HCT116 (cell line): ENCODE results near the gene HIBADH. TPM values are rescaled to one million over a fixed set of nuclear protein-coding genes. Genes with fewer than 3 reads are reported as not detected.

Source experiments
- ATAC-seq: fragments of 200-7000 bp; cut with Tn5 transposase; 2 replicates; pipeline ENCODE4 v1.9.1; 2020; ENCODE audit warnings: mild to moderate bottlenecking, moderate library complexity
- BruUV-seq: library from RNA; stranded (reverse); fragments of 400-500 nt; replicated peaks from 2 replicates; lab custom pipeline; 2021; lab: Mats Ljungman, UMichigan
- CTCF ChIA-PET: fragments of 300-600 bp; sonication (Branson Sonifier 250); formaldehyde crosslinking; loops from one replicate; lab custom pipeline; 2021; ENCODE audit warnings: antibody characterized with exemption; lab: Charles Lee
- POLR2A ChIA-PET: fragments of 300-600, 350-600 bp; sonication (Branson Sonifier 250); formaldehyde crosslinking; loops from one replicate; lab custom pipeline; 2021; ENCODE audit warnings: antibody characterized with exemption; lab: Charles Lee
- RAD21 ChIA-PET, 2 experiments: fragments of 300-600 bp; sonication (Branson Sonifier 250); formaldehyde crosslinking; loops; one replicate each; lab custom pipeline; 2023; ENCODE audit warnings: low total read pairs in 2 of 2; ENCODE audit not compliant: uncharacterized antibody in 2 of 2, unreplicated experiment in 2 of 2, low non-redundant PET in 1 of 2; lab: Charles Lee
- DNase-seq: peaks from one replicate; pipeline ENCODE4 v3.0.0-alpha.2; 2010; ENCODE audit warnings: low read depth, low spot score
- H2AFZ ChIP-seq: fragments of 200-600 bp; shearing (Covaris generic), sonication (generic); 2 replicates; pipeline ENCODE4 v1.6.1; 2017; ENCODE audit warnings: low read depth, mixed run types, mixed read lengths, antibody characterized with exemption, low read length; ENCODE audit not compliant: poor library complexity, severe bottlenecking
- H3K27ac ChIP-seq: 2 replicates; pipeline ENCODE4 v1.5.1; 2012; ENCODE audit warnings: low read depth, low read length
- H3K27me3 ChIP-seq: fragments of 200-600 bp; sonication (generic); 2 replicates; pipeline ENCODE4 v1.6.1; 2016; ENCODE audit warnings: mixed run types, low read length, mixed read lengths; ENCODE audit not compliant: insufficient read depth
- H3K36me3 ChIP-seq, 2 experiments: fragments of 200-500 bp in 1 of 2; fragments of 200-600 bp in 1 of 2; sonication (Bioruptor generic) in 1 of 2; sonication (generic) in 1 of 2; 2 replicates each; pipeline versions ENCODE4 v1.5.1 to v1.6.1; 2014 to 2016; ENCODE audit warnings: low read length in 2 of 2, inconsistent platforms in 1 of 2, mixed read lengths in 1 of 2, mixed run types in 1 of 2; ENCODE audit not compliant: insufficient read depth in 2 of 2, control insufficient read depth in 1 of 2
- H3K4me1 ChIP-seq, 2 experiments: fragments of 200-600 bp in 1 of 2; sonication (generic) in 1 of 2; 2 replicates each; pipeline versions ENCODE4 v1.5.1 to v1.6.1; 2012 to 2017; ENCODE audit warnings: low read length in 2 of 2, inconsistent platforms in 1 of 2, mild to moderate bottlenecking in 1 of 2, mixed read lengths in 1 of 2, mixed run types in 1 of 2, moderate library complexity in 1 of 2; ENCODE audit not compliant: insufficient read depth in 2 of 2, control insufficient read depth in 1 of 2
- H3K4me2 ChIP-seq: fragments of 200-600 bp; sonication (generic); 2 replicates; pipeline ENCODE4 v1.6.1; 2017; ENCODE audit warnings: mixed run types, low read length, mixed read lengths
- H3K4me3 ChIP-seq, 2 experiments: fragments of 200-600 bp in 1 of 2; sonication (generic) in 1 of 2; replicated peaks in 1 of 2; 2 replicates each; pipeline ENCODE4 v1.5.1; 2011 to 2016; ENCODE audit warnings: low read length in 2 of 2, control low read depth in 1 of 2, low read depth in 1 of 2, mild to moderate bottlenecking in 1 of 2, mixed read lengths in 1 of 2, mixed run types in 1 of 2
- H3K79me2 ChIP-seq: fragments of 200-600 bp; sonication (generic); 2 replicates; pipeline ENCODE4 v1.6.1; 2017; ENCODE audit warnings: mild to moderate bottlenecking, mixed run types, low read length, moderate library complexity, mixed read lengths; ENCODE audit not compliant: insufficient read depth
- H3K9ac ChIP-seq: fragments of 200-600 bp; sonication (generic); 2 replicates; pipeline ENCODE4 v1.6.1; 2016; ENCODE audit warnings: low read length, mixed read lengths
- H3K9me2 ChIP-seq: fragments of 200-600 bp; sonication (generic), shearing (Covaris generic); 2 replicates; pipeline ENCODE4 v1.6.1; 2017; ENCODE audit warnings: mixed run types, mild to moderate bottlenecking, moderate library complexity; ENCODE audit not compliant: insufficient read depth
- H3K9me3 ChIP-seq, 2 experiments: fragments of 200-500 bp in 1 of 2; fragments of 200-600 bp in 1 of 2; sonication (Bioruptor generic) in 1 of 2; sonication (generic) in 1 of 2; 2 replicates each; pipeline ENCODE4 v1.6.1; 2014 to 2017; ENCODE audit warnings: low read length in 2 of 2, mixed read lengths in 2 of 2, inconsistent platforms in 1 of 2, low read depth in 1 of 2, mild to moderate bottlenecking in 1 of 2, mixed run types in 1 of 2, moderate library complexity in 1 of 2; ENCODE audit not compliant: control insufficient read depth in 1 of 2, insufficient read depth in 1 of 2
- H4K20me1 ChIP-seq: fragments of 200-600 bp; sonication (generic), shearing (Covaris generic); 2 replicates; pipeline ENCODE4 v1.6.1; 2017; ENCODE audit warnings: mixed run types, mild to moderate bottlenecking, moderate library complexity; ENCODE audit not compliant: insufficient read depth
- CBX3 ChIP-seq: IDR thresholded peaks from 2 replicates; pipeline ENCODE4 v1.6.1; 2012; ENCODE audit warnings: low read depth
- CTCF ChIP-seq, 3 experiments: fragments of 200-600 bp in 1 of 3; sonication (generic) in 1 of 3; IDR thresholded peaks in 2 of 3; conservative IDR thresholded peaks in 1 of 3; 2 replicates each; pipeline ENCODE4 v1.5.1; 2012 to 2017; ENCODE audit warnings: low read depth in 2 of 3, low read length in 2 of 3, antibody characterized with exemption in 1 of 3, borderline replicate concordance in 1 of 3, control low read depth in 1 of 3, mild to moderate bottlenecking in 1 of 3, mixed read lengths in 1 of 3, mixed run types in 1 of 3, moderate library complexity in 1 of 3; ENCODE audit not compliant: insufficient read depth in 1 of 3
- EGR1 ChIP-seq: IDR thresholded peaks from 2 replicates; pipeline ENCODE4 v1.6.1; 2012; ENCODE audit warnings: low read depth
- ELF1 ChIP-seq: IDR thresholded peaks from 2 replicates; pipeline ENCODE4 v1.6.1; 2012; ENCODE audit warnings: low read depth, borderline replicate concordance
- EZH2 ChIP-seq: fragments of 200-600 bp; sonication (generic); IDR thresholded peaks from 2 replicates; pipeline ENCODE4 v1.6.1; 2017; ENCODE audit warnings: antibody characterized with exemption, mixed run types
- EZH2phosphoT487 ChIP-seq: fragments of 200-600 bp; IDR thresholded peaks from 2 replicates; pipeline ENCODE4 v1.6.1; 2018; ENCODE audit warnings: antibody characterized with exemption, borderline replicate concordance
- FOSL1 ChIP-seq: IDR thresholded peaks from 2 replicates; pipeline ENCODE4 v1.6.1; 2012; ENCODE audit warnings: low read depth
- JUND ChIP-seq: IDR thresholded peaks from 2 replicates; pipeline ENCODE4 v1.6.1; 2012
- POLR2A ChIP-seq: IDR thresholded peaks from 2 replicates; pipeline ENCODE4 v1.7.0; 2011; ENCODE audit warnings: borderline replicate concordance; ENCODE audit not compliant: insufficient read depth, insufficient read length; ENCODE audit errors: extremely low read depth
- RAD21 ChIP-seq: IDR thresholded peaks from 2 replicates; pipeline ENCODE4 v1.6.1; 2012; ENCODE audit warnings: low read depth, mild to moderate bottlenecking
- REST ChIP-seq: IDR thresholded peaks from 2 replicates; pipeline ENCODE4 v1.6.1; 2012; ENCODE audit warnings: low read depth
- SP1 ChIP-seq: IDR thresholded peaks from 2 replicates; pipeline ENCODE4 v1.6.1; 2012; ENCODE audit warnings: low read depth
- SRF ChIP-seq: IDR thresholded peaks from 2 replicates; pipeline ENCODE4 v1.6.1; 2012; ENCODE audit warnings: low read depth
- TCF7L2 ChIP-seq: IDR thresholded peaks from 2 replicates; pipeline ENCODE4 v1.7.0; 2011; ENCODE audit warnings: borderline replicate concordance, inconsistent platforms; ENCODE audit not compliant: insufficient read depth, insufficient read length; ENCODE audit errors: extremely low read depth
- YY1 ChIP-seq: IDR thresholded peaks from 2 replicates; pipeline ENCODE4 v1.6.1; 2011; ENCODE audit warnings: low read length, low read depth, moderate library complexity, mild to moderate bottlenecking; ENCODE audit not compliant: insufficient replicate concordance; ENCODE audit errors: extremely low read depth
- ZBTB33 ChIP-seq: IDR thresholded peaks from 2 replicates; pipeline ENCODE4 v1.6.1; 2011; ENCODE audit warnings: mild to moderate bottlenecking, low read length, moderate library complexity; ENCODE audit not compliant: insufficient replicate concordance; ENCODE audit errors: extremely low read depth
- ZFX ChIP-seq: fragments of 450-650 bp; IDR thresholded peaks from 2 replicates; pipeline ENCODE4 v1.6.1; 2017
- intact Hi-C: fragments of 100-400 bp; cut with micrococcal nuclease; formaldehyde crosslinking; loops from 2 replicates; pipeline ENCODE4 v1.10.0; 2022
- total RNA-seq: library from RNA; stranded (reverse); gene quantifications from one replicate; pipeline ENCODE4 v1.2.1, GENCODE V29; 2021; ENCODE audit not compliant: unreplicated experiment
- TF ChIP-seq, protein P1 (sequence below): IDR thresholded peaks from 2 replicates; pipeline ENCODE4 v1.6.1; 2012
- TF ChIP-seq, protein P2 (sequence below): IDR thresholded peaks from 2 replicates; pipeline ENCODE4 v1.6.1; 2012

Gene HIBADH
- total RNA-seq, 1 experiment from 2014 or later: 32.4 TPM

DNA sequence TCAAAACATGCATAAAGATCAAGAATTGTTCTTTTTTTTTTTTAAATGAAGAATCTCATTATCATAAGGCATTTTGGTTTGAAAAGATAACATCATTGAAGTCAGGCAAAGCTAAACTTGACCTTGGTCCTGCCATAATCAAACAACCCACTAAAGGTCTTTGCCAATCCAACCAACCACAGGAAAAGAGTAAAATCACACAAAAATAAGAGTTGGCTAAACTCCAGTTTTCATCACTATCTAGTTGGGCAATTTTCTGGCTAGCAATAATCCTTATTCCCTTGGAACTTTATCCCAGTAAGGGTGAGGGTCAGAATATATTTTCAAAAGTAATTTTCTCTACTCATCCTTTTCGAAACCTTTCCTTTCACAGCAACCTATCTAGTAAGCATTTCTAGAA, 62.4 kb downstream of the HIBADH start:
- no TSS peak for BruUV-seq
- ChIA-PET POLR2A (no interaction called here), RAD21 (no interaction called here), CTCF (no interaction called here)
- Histone ChIP-seq H3K9me3 (no peaks in the 10 kb centered on the region), H3K9me2 (no peaks in the 10 kb centered on the region), H3K79me2 (no peaks in the 10 kb centered on the region), H3K36me3 (no peaks in the 10 kb centered on the region), H2AFZ (no peak overlapping the region), H3K9ac (no peak overlapping the region), H3K27me3 (no peaks in the 10 kb centered on the region), H3K4me2 (no peak overlapping the region), H3K4me1 (no peaks in the 10 kb centered on the region), H4K20me1 (0 out of 2 replicates have a peak, but pooled peaks cover 4% of the 10 kb centered on the region), H3K4me3 (no peak overlapping the region), H3K27ac (no peak overlapping the region)
- ATAC-seq (no peak), DNase-seq (no peak)
- TF ChIP-seq REST (no peak), EGR1 (no peak), FOSL1 (no peak), SP1 (no peak), TCF7L2 (no peak), YY1 (no peak), SRF (no peak), POLR2A (no peak), JUND (no peak), RAD21 (no peak), CTCF (IDR thresholded peaks at IDR 0.05 in 2 of 3, conservative IDR thresholded peaks at IDR 0.05 in 1 of 3; ENCODE audit: borderline replicate concordance in 1 of 3, insufficient read depth in 1 of 3, low read depth in 2 of 3, low read length in 2 of 3) (no peak), EZH2phosphoT487 (no peak), CBX3 (no peak), ZFX (no peak), ZBTB33 (no peak), ELF1 (no peak), EZH2 (no peak)
- TF ChIP-seq, protein P1, sequence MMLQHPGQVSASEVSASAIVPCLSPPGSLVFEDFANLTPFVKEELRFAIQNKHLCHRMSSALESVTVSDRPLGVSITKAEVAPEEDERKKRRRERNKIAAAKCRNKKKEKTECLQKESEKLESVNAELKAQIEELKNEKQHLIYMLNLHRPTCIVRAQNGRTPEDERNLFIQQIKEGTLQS: no peak
- TF ChIP-seq, protein P2, sequence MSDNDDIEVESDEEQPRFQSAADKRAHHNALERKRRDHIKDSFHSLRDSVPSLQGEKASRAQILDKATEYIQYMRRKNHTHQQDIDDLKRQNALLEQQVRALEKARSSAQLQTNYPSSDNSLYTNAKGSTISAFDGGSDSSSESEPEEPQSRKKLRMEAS: no peak
- intact Hi-C loops: no loop called here
